ENCODE measurements around the gene ZMAT2.

ZMAT2 gene

GRCh38 chr5:140677947-140678346, 22.3 kb upstream of the ZMAT2 start:
- TF ChIP-seq ARNT (IDR thresholded peaks at IDR 0.05) (no peak), CTBP1 (IDR thresholded peaks at IDR 0.05; ENCODE audit: borderline replicate concordance) (no peak), SP1 (IDR thresholded peaks at IDR 0.05) (no peak), HDGF (IDR thresholded peaks at IDR 0.05; ENCODE audit: borderline replicate concordance) (no peak), BHLHE40 (IDR thresholded peaks at IDR 0.05; ENCODE audit: borderline replicate concordance) (no peak), FOXK2 (IDR thresholded peaks at IDR 0.05) (no peak), PKNOX1 (IDR thresholded peaks at IDR 0.05) (no peak), SUZ12 (IDR thresholded peaks at IDR 0.05) (no peak), ELF4 (IDR thresholded peaks at IDR 0.05) (no peak), NFRKB (IDR thresholded peaks at IDR 0.05) (no peak), FOXM1 (IDR thresholded peaks at IDR 0.05; ENCODE audit: borderline replicate concordance) (no peak), L3MBTL2 (conservative IDR thresholded peaks at IDR 0.05) (no peak), TARDBP (IDR thresholded peaks at IDR 0.05) (no peak), FOXA1 (IDR thresholded peaks at IDR 0.05) (no peak), LEF1 (IDR thresholded peaks at IDR 0.05; ENCODE audit: borderline replicate concordance) (no peak), ZNF384 (IDR thresholded peaks at IDR 0.05) (no peak)
- no peak for DNase-seq (ENCODE audit: extremely low spot score)
- ChIA-PET POLR2A (interaction anchor here (1.2 kb wide), 1 partner anchor 13 kb away, joined by 4 read pairs; the partner anchor contains the start of genes HARS1 and HARS2), CTCF (no interaction called here)

DNA sequence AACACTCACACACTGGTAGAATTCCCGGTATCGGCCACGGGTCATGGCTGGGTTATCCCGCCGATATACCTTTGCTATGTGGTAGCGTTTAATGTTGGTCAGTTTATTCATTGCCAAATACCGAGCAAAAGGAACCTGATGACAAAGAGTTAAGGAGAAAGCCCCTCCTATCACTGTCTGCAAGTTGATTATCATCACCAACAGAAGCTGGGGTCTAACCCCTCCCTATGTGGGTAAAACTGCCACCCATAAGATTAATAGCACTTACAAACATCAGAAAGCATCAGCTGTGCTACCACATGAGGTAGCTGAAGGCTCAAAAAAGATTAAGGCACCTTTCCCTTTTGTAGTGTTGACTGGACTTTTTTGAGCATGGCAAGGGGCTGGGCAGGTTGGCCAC, 21.3 kb upstream of the ZMAT2 start:
- DNase-seq (ENCODE audit: extremely low spot score): no peak
- ChIA-PET CTCF (no interaction called here), POLR2A (no interaction called here)
- no peak for TF ChIP-seq ARNT (IDR thresholded peaks at IDR 0.05)
- no peak for TF ChIP-seq ZNF384 (IDR thresholded peaks at IDR 0.05)
- no peak for TF ChIP-seq TARDBP (IDR thresholded peaks at IDR 0.05)
- TF ChIP-seq ELF4 (IDR thresholded peaks at IDR 0.05): no peak
- no peak for TF ChIP-seq FOXK2 (IDR thresholded peaks at IDR 0.05)
- TF ChIP-seq FOXA1 (IDR thresholded peaks at IDR 0.05): no peak

DNA sequence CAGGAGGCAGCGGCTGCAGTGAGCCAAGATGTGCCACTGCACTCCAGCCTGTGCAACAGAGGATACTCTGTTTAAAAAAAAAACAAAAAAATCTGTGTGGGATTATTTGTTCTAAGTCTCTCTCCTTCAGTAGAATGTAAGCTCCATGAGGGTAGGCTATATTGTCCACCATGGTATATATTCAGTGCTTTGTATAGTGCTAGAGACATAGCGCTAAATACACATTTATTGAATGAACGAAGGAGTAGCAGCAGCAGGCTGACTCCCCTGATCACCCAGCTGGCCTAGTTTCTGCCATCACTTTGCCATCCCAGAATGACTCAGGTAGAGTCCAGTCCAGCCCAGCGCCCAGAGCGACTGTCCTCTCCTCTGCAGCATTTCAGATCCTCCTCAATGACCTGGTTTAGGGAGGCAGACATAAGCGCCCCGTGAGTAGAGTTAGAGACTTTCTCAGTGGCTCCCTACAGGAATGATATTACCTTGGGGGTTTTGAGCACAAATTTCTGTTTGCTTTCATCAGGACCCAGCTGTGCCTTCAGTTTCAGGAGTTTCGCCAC, 9.8 kb upstream of the ZMAT2 start:
- CTCF ChIA-PET: interaction anchor here (0.9 to 1.2 kb wide), 3 partner anchors 16 to 446 kb away, joined by 3 to 7 read pairs (median 3); no protein-coding TSS in a partner anchor
- POLR2A ChIA-PET: interaction anchor here (0.7 to 2.2 kb wide), 26 partner anchors 9 to 538 kb away, joined by 3 to 34 read pairs (median 6); partner anchors contain the start of genes ANKHD1, DND1, EIF4EBP3 and HBEGF
- no peak for TF ChIP-seq TARDBP (IDR thresholded peaks at IDR 0.05)
- TF ChIP-seq SP1 (IDR thresholded peaks at IDR 0.05): no peak
- TF ChIP-seq SUZ12 (IDR thresholded peaks at IDR 0.05): no peak
- TF ChIP-seq FOXA1 (IDR thresholded peaks at IDR 0.05): no peak
- no peak for TF ChIP-seq NFRKB (IDR thresholded peaks at IDR 0.05)
- TF ChIP-seq PKNOX1 (IDR thresholded peaks at IDR 0.05): no peak
- TF ChIP-seq FOXK2 (IDR thresholded peaks at IDR 0.05): no peak
- no peak for TF ChIP-seq BHLHE40 (IDR thresholded peaks at IDR 0.05; ENCODE audit: borderline replicate concordance)
- no peak for TF ChIP-seq L3MBTL2 (conservative IDR thresholded peaks at IDR 0.05)
- TF ChIP-seq ZNF384 (IDR thresholded peaks at IDR 0.05): no peak
- TF ChIP-seq FOXM1 (IDR thresholded peaks at IDR 0.05; ENCODE audit: borderline replicate concordance): no peak
- TF ChIP-seq ELF4 (IDR thresholded peaks at IDR 0.05): no peak
- TF ChIP-seq ARNT (IDR thresholded peaks at IDR 0.05): no peak
- no peak for DNase-seq (ENCODE audit: extremely low spot score)

DNA sequence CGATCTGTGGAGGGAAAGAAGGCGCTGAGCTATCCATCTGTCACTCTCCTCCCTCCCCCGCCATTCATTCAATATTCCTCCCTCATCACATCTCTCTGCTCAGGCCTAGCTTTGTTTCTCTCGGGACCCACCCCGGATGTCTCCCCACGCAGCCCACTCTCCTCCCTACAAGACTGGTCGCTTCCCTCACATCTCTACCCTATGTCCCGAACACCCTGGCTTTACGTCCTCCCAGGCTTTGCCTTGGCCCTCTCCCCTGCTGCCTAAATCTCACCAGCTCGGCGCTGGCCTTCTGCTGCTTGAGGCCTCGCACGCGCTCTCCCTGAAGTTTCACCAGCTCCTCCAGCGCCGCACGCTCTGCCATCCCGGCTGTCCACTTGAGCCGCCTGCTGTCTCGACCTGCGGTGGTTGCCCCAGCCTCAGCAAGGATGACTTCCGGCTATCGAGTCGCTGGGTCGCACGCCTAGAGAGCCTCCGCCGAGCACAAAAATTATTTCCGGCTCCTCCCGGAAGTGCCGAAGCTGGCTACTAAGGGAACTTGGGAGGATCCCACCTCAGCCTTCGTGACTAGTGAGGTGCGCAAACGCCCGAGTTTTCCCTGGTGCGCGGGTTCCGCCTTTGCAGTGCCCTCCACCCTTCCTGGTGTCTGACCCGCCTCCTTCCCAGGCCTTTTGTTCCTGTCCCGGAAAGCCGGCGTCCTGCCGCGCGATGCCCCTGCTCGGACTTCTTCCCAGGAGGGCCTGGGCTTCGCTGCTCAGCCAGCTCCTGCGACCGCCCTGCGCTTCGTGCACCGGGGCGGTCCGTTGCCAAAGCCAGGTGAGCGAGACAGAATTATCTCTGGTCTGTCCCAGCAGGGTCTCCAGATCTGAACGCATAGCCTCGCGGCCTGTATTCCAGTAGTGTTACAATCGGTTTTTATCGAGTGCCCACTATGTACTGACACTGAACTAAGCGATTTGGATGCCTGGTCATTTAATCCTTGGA, 9.0 kb upstream of the ZMAT2 start, which contains the start of the genes HARS1 and HARS2:
HARS1 (minus strand) TSS at position 430 of the 984 bp plus-strand sequence; CDS start at position 364, 66 bp downstream.
HARS2 (plus strand) TSS at position 515 of the 984 bp plus-strand sequence; CDS start at position 709, 194 bp downstream.
- CTCF ChIA-PET: interaction anchor here (0.9 to 1.2 kb wide), 3 partner anchors 16 to 447 kb away, joined by 3 to 7 read pairs (median 3); no protein-coding TSS in a partner anchor
- POLR2A ChIA-PET: interaction anchor here (0.7 to 2.2 kb wide), 29 partner anchors 10 to 539 kb away, joined by 3 to 34 read pairs (median 5); partner anchors contain the start of genes ANKHD1, DND1, EIF4EBP3 and HBEGF
- DNase-seq (ENCODE audit: extremely low spot score): peak; percentile 92
- TF ChIP-seq TARDBP (IDR thresholded peaks at IDR 0.05) (no peak), FOXA1 (IDR thresholded peaks at IDR 0.05) (no peak), FOXM1 (IDR thresholded peaks at IDR 0.05; ENCODE audit: borderline replicate concordance) (no peak), FOXK2 (IDR thresholded peaks at IDR 0.05) (no peak), L3MBTL2 (conservative IDR thresholded peaks at IDR 0.05) (peak; percentile 81), SP1 (IDR thresholded peaks at IDR 0.05) (no peak), HDGF (IDR thresholded peaks at IDR 0.05; ENCODE audit: borderline replicate concordance) (no peak), LEF1 (IDR thresholded peaks at IDR 0.05; ENCODE audit: borderline replicate concordance) (no peak), ELF4 (IDR thresholded peaks at IDR 0.05) (peak; percentile 86), ZNF384 (IDR thresholded peaks at IDR 0.05) (no peak), PKNOX1 (IDR thresholded peaks at IDR 0.05) (no peak; the same call in 1 of the 2 replicates)

GRCh38 chr5:140694276-140694675, 6.0 kb upstream of the ZMAT2 start:
- TF ChIP-seq FOXA1 (IDR thresholded peaks at IDR 0.05): no peak
- TF ChIP-seq PKNOX1 (IDR thresholded peaks at IDR 0.05): no peak
- TF ChIP-seq FOXM1 (IDR thresholded peaks at IDR 0.05; ENCODE audit: borderline replicate concordance): no peak
- no peak for TF ChIP-seq SP1 (IDR thresholded peaks at IDR 0.05)
- no peak for TF ChIP-seq SUZ12 (IDR thresholded peaks at IDR 0.05)
- no peak for TF ChIP-seq NFRKB (IDR thresholded peaks at IDR 0.05)
- no peak for TF ChIP-seq L3MBTL2 (conservative IDR thresholded peaks at IDR 0.05)
- no peak for TF ChIP-seq HDGF (IDR thresholded peaks at IDR 0.05; ENCODE audit: borderline replicate concordance)
- TF ChIP-seq LEF1 (IDR thresholded peaks at IDR 0.05; ENCODE audit: borderline replicate concordance): no peak
- no peak for TF ChIP-seq TARDBP (IDR thresholded peaks at IDR 0.05)
- no peak for TF ChIP-seq BHLHE40 (IDR thresholded peaks at IDR 0.05; ENCODE audit: borderline replicate concordance)
- no peak for TF ChIP-seq ELF4 (IDR thresholded peaks at IDR 0.05)
- TF ChIP-seq FOXK2 (IDR thresholded peaks at IDR 0.05): no peak
- ChIA-PET CTCF (interaction anchor here (1.3 kb wide), 1 partner anchor 17 kb away, joined by 5 read pairs; no protein-coding TSS in a partner anchor), POLR2A (interaction anchor here (1.0 kb wide), 1 partner anchor 47 kb away, joined by 3 read pairs; the partner anchor contains the start of genes IK and NDUFA2)
- no peak for DNase-seq (ENCODE audit: extremely low spot score)
